GM12878 (cell line): ENCODE measurements around the gene PLEKHA1. TPM values are rescaled to one million over a fixed set of nuclear protein-coding genes. Genes with fewer than 3 reads are reported as not detected.

Experiments
- SREBF1 ChIP-seq: IDR thresholded peaks from 2 replicates; pipeline ENCODE4 v1.6.1; 2012; ENCODE audit warnings: mild to moderate bottlenecking, low read length
- TAF1 ChIP-seq: IDR thresholded peaks from 2 replicates; pipeline ENCODE4 v1.6.1; 2011; ENCODE audit warnings: mild to moderate bottlenecking, low read depth, low read length, borderline replicate concordance
- TCF7 ChIP-seq: IDR thresholded peaks from 2 replicates; pipeline ENCODE4 v1.6.1; 2014; ENCODE audit warnings: antibody characterized with exemption, borderline replicate concordance
- polyA plus RNA-seq, 11 experiments: library from polyadenylated mRNA; depleted of rRNA in 4 of 11; unstranded in 6 of 11; stranded (reverse) in 5 of 11; fragments of >200 nt; fragmentation: Nextera tagmentation in 4 of 11; fragmentation: Illumina TruSeq in 1 of 11; extraction: Ambion mirVana in 4 of 11; extraction: Trizol in 1 of 11; gene quantifications; 1 replicate in 1 of 11; 2 replicates in 10 of 11; pipeline versions ENCODE4 v1.2.1 to v1.2.3, GENCODE V29; 2011 to 2016; ENCODE audit warnings: inconsistent platforms in 2 of 11, missing spikeins in 2 of 11, low read depth in 1 of 11
- total RNA-seq, 4 experiments: library from RNA; depleted of rRNA in 3 of 4; stranded (reverse); fragments of >200 nt in 3 of 4; fragmentation: Illumina TruSeq in 1 of 4; extraction: Trizol in 1 of 4; gene quantifications; 2 replicates each; pipeline versions ENCODE4 v1.2.1 to v1.2.3, GENCODE V29; 2013 to 2021
- TF ChIP-seq, protein P1 (sequence below): fragments of 450-650 bp; IDR thresholded peaks from 2 replicates; pipeline ENCODE4 v1.6.1; 2014; ENCODE audit warnings: mild to moderate bottlenecking
- TF ChIP-seq, protein P2 (sequence below): IDR thresholded peaks from 2 replicates; pipeline ENCODE4 v1.6.1; 2012; ENCODE audit warnings: improper control_type of control experiment, low read depth, low read length; ENCODE audit not compliant: insufficient replicate concordance

The PLEKHA1 gene
- total and polyA plus RNA-seq, 10 of the 15 experiments (the other 5 are each of a cell fraction or from before 2014, with no cell fraction given): 0.15 to 6.0 (median 0.32) TPM

DNA sequence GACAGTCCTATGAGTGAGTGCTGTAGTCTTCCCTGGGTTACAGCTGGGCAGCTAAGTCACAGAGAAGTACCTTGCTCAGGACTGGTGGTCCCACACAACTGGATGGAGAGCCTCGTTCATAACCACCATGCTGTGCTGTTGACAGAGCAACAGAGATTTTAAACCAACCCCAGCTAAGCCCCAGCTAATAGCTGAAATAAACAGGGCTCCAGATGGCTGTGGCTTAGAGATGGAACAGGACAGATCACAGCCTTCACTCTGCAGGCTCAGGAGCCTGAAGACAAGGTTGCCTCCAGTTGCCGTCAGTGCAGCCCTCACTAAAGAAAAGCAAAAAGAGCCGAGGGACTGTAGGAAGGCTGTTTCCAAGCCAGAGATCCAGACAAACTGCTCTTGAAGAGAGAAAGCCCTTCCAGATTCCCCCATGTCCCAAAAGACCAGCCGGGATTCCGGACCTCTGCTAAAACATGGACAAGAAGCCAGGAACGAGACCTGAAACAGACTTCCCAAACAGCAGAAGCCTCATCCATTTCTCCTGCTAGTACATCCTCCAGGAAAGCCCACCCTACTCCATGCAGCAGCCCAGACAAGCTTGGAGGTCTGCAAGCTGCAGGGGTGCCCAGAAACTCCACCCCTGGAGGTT, 91.0 kb downstream of the PLEKHA1 start (continued):
- no peak for TF ChIP-seq SREBF1
- TF ChIP-seq, protein P1, sequence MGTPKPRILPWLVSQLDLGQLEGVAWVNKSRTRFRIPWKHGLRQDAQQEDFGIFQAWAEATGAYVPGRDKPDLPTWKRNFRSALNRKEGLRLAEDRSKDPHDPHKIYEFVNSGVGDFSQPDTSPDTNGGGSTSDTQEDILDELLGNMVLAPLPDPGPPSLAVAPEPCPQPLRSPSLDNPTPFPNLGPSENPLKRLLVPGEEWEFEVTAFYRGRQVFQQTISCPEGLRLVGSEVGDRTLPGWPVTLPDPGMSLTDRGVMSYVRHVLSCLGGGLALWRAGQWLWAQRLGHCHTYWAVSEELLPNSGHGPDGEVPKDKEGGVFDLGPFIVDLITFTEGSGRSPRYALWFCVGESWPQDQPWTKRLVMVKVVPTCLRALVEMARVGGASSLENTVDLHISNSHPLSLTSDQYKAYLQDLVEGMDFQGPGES: no peak
- no peak for TF ChIP-seq TAF1
- no peak for TF ChIP-seq TCF7
- TF ChIP-seq, protein P2, sequence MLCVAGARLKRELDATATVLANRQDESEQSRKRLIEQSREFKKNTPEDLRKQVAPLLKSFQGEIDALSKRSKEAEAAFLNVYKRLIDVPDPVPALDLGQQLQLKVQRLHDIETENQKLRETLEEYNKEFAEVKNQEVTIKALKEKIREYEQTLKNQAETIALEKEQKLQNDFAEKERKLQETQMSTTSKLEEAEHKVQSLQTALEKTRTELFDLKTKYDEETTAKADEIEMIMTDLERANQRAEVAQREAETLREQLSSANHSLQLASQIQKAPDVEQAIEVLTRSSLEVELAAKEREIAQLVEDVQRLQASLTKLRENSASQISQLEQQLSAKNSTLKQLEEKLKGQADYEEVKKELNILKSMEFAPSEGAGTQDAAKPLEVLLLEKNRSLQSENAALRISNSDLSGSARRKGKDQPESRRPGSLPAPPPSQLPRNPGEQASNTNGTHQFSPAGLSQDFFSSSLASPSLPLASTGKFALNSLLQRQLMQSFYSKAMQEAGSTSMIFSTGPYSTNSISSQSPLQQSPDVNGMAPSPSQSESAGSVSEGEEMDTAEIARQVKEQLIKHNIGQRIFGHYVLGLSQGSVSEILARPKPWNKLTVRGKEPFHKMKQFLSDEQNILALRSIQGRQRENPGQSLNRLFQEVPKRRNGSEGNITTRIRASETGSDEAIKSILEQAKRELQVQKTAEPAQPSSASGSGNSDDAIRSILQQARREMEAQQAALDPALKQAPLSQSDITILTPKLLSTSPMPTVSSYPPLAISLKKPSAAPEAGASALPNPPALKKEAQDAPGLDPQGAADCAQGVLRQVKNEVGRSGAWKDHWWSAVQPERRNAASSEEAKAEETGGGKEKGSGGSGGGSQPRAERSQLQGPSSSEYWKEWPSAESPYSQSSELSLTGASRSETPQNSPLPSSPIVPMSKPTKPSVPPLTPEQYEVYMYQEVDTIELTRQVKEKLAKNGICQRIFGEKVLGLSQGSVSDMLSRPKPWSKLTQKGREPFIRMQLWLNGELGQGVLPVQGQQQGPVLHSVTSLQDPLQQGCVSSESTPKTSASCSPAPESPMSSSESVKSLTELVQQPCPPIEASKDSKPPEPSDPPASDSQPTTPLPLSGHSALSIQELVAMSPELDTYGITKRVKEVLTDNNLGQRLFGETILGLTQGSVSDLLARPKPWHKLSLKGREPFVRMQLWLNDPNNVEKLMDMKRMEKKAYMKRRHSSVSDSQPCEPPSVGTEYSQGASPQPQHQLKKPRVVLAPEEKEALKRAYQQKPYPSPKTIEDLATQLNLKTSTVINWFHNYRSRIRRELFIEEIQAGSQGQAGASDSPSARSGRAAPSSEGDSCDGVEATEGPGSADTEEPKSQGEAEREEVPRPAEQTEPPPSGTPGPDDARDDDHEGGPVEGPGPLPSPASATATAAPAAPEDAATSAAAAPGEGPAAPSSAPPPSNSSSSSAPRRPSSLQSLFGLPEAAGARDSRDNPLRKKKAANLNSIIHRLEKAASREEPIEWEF: no peak
- TF ChIP-seq, all 136 proteins: peak for 0
